Upper lobe of left lung (tissue), 6 donors: ENCODE results near the gene TMIGD1. TPM values are rescaled to one million over a fixed set of nuclear protein-coding genes. Genes with fewer than 3 reads are reported as not detected.

Experiments
- ATAC-seq, 2 donors: fragments of 200-7000 bp; cut with Tn5 transposase; one replicate each; pipeline ENCODE4 v1.9.1; 2022; ENCODE audit warnings: mild to moderate bottlenecking in 2 of 2, moderate library complexity in 2 of 2; ENCODE audit not compliant: low FRiP score in 2 of 2
- DNase-seq, 2 donors: peaks; one replicate each; pipeline ENCODE4 v3.0.0-alpha.2; 2019 to 2020
- H3K27ac ChIP-seq, 4 donors: fragments of 200-600 bp; sonication (generic); one replicate each; pipeline ENCODE4 v1.5.1; 2016 to 2019
- H3K27me3 ChIP-seq, 4 donors: fragments of 200-600 bp; sonication (generic); one replicate each; pipeline ENCODE4 v1.5.1; 2017 to 2019
- H3K36me3 ChIP-seq, 4 donors: fragments of 200-600 bp; sonication (generic); one replicate each; pipeline ENCODE4 v1.5.1; 2016 to 2019
- H3K4me1 ChIP-seq, 4 donors: fragments of 200-600 bp; sonication (generic); one replicate each; pipeline ENCODE4 v1.5.1; 2018 to 2019
- H3K4me3 ChIP-seq, 4 donors: fragments of 200-600 bp; sonication (generic); one replicate each; pipeline ENCODE4 v1.5.1; 2017 to 2019; ENCODE audit warnings: mild to moderate bottlenecking in 2 of 4, moderate library complexity in 1 of 4
- H3K9me3 ChIP-seq, 4 donors: fragments of 200-600 bp; sonication (generic); one replicate each; pipeline ENCODE4 v1.5.1; 2018 to 2019
- EP300 ChIP-seq, 4 donors: sonication (generic); formaldehyde crosslinking; IDR thresholded peaks; one replicate each; pipeline ENCODE4 v1.5.1; 2017; ENCODE audit warnings: antibody characterized with exemption in 4 of 4, control low read depth in 2 of 4
- POLR2A ChIP-seq, 4 donors: fragments of 450-650 bp; IDR thresholded peaks; one replicate each; pipeline ENCODE4 v1.5.1; 2016 to 2017; ENCODE audit warnings: antibody characterized with exemption in 4 of 4, mild to moderate bottlenecking in 2 of 4
- POLR2AphosphoS5 ChIP-seq, 2 donors: sonication (generic); formaldehyde crosslinking; IDR thresholded peaks; one replicate each; pipeline ENCODE4 v1.5.1; 2017; ENCODE audit warnings: antibody characterized with exemption in 2 of 2
- WGBS, 2 donors: methylation state at CpG; one replicate each; pipeline ENCODE4 v1.1.5; 2017 to 2018; 5-methylcytosine and 5-hydroxymethylcytosine counted together
- total RNA-seq, 6 donors: library from RNA; depleted of rRNA in 4 of 6; stranded (reverse); fragments of >200 nt in 4 of 6; gene quantifications; one replicate each; pipeline versions ENCODE4 v1.1.0 to v1.2.1, GENCODE V29; 2016 to 2021
- TF ChIP-seq, protein P1 (sequence below), 6 experiments: fragments of 450-650 bp in 4 of 6; fragments of 200-600 bp in 2 of 6; sonication (generic) in 2 of 6; IDR thresholded peaks; one replicate each; pipeline ENCODE4 v1.5.1; 2016 to 2019; ENCODE audit warnings: antibody characterized with exemption in 6 of 6
- donor health status: DM: no; HTN: no; CAD: no; lungs with moderate emphysema.
- donor health status: DM: no; HTN: yes; CAD: no; lungs with severe emphysema.

Gene TMIGD1
- total RNA-seq, 6 donors from 2014 or later: not detected

DNA sequence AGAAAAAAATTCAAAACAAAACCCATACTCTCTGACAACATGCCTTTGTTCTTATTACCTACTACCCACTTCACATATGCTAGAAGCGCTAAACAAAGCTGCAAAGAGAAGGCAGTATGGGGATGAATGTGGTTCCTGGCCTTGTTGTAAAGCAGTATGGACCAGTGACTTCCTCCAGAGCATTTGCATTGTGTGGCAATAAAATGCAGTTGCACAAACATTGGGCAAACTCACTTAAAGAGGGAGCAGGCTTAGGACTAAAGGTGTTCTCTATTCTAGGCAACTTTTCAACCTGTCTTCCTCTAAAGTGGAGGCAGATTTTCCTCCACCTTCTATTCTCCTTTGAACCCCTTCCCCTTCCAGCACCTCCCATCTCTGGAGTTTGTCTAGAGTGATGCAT, 17.1 kb downstream of the TMIGD1 start:
- TF ChIP-seq EP300 (IDR thresholded peaks at IDR 0.05) (no peak), POLR2AphosphoS5 (IDR thresholded peaks at IDR 0.05) (no peak), POLR2A (IDR thresholded peaks at IDR 0.05) (no peak)
- TF ChIP-seq, protein P1, sequence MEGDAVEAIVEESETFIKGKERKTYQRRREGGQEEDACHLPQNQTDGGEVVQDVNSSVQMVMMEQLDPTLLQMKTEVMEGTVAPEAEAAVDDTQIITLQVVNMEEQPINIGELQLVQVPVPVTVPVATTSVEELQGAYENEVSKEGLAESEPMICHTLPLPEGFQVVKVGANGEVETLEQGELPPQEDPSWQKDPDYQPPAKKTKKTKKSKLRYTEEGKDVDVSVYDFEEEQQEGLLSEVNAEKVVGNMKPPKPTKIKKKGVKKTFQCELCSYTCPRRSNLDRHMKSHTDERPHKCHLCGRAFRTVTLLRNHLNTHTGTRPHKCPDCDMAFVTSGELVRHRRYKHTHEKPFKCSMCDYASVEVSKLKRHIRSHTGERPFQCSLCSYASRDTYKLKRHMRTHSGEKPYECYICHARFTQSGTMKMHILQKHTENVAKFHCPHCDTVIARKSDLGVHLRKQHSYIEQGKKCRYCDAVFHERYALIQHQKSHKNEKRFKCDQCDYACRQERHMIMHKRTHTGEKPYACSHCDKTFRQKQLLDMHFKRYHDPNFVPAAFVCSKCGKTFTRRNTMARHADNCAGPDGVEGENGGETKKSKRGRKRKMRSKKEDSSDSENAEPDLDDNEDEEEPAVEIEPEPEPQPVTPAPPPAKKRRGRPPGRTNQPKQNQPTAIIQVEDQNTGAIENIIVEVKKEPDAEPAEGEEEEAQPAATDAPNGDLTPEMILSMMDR (IDR thresholded peaks at IDR 0.05): no peak
- no peak overlapping the region for H3K27ac ChIP-seq
- 72 to 83% methylated on average over 1 of the region's 1 CpG for WGBS, 2 donors

DNA sequence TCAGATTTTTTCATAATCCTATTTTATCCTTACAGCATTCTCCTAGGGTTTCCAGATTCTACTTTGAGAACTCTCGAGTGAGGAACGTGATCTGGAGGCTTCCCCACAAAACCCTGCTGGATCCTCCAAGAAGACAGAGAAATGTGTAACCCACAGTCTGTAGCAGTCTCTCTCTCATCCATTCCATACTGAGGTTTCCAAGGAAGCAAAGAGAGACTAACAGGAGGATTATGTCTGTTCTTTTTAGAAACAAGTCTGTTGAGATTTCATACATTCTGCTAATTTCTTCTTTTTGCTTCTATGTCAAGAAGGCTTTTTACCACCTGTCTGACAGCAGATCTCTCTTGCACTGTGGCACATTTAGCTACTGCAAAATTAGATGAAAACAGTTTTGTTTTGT, 18.8 kb downstream of the TMIGD1 start:
- ATAC-seq (no peak), DNase-seq (no peak)
- 89 to 93% methylated on average over 2 of the region's 2 CpGs for WGBS, 2 donors
- Histone ChIP-seq H3K36me3 (no peaks in the 10 kb centered on the region), H3K27ac (no peak overlapping the region), H3K4me3 (no peak overlapping the region), H3K27me3 (no peaks in the 10 kb centered on the region), H3K9me3 (no peaks in the 10 kb centered on the region), H3K4me1 (no peaks in the 10 kb centered on the region)
- TF ChIP-seq POLR2A (IDR thresholded peaks at IDR 0.05) (no peak), POLR2AphosphoS5 (IDR thresholded peaks at IDR 0.05) (no peak), EP300 (IDR thresholded peaks at IDR 0.05) (no peak)
- TF ChIP-seq, protein P1 (IDR thresholded peaks at IDR 0.05): no peak

More for the DNA sequence above, 17.1 kb downstream of the TMIGD1 start:
- no peaks in the 10 kb centered on the region for H3K4me1 ChIP-seq
- H3K4me3 ChIP-seq: no peak overlapping the region
- DNase-seq (no peak), ATAC-seq (no peak)
- H3K27me3 ChIP-seq: no peaks in the 10 kb centered on the region
- no peaks in the 10 kb centered on the region for H3K36me3 ChIP-seq
- no peaks in the 10 kb centered on the region for H3K9me3 ChIP-seq

DNA sequence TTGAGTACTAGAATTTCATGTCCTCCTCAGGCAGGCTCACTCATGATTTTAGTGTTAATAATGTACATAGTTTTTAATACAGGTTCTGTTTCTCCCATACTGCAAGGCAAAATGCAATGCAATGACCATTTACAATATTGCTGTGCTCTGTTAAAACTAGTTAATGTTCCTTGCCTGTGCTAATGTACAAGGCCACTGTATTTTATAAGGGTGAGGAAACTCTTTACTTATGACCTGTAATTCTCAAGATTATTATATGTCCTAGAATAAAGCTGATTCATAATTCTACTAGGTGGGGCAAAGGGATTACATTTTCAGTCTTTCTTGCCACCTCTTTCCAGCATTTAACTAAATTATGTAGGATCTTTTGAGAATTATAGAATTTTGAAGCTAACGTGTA, 19.4 kb downstream of the TMIGD1 start:
- Histone ChIP-seq H3K36me3 (no peaks in the 10 kb centered on the region), H3K9me3 (no peaks in the 10 kb centered on the region), H3K4me1 (no peaks in the 10 kb centered on the region), H3K27ac (no peak overlapping the region), H3K27me3 (no peaks in the 10 kb centered on the region), H3K4me3 (no peak overlapping the region)
- TF ChIP-seq POLR2A (IDR thresholded peaks at IDR 0.05) (no peak), POLR2AphosphoS5 (IDR thresholded peaks at IDR 0.05) (no peak), EP300 (IDR thresholded peaks at IDR 0.05) (no peak)
- TF ChIP-seq, protein P1 (IDR thresholded peaks at IDR 0.05): no peak
- WGBS, 2 donors: 81% methylated on average over 1 of the region's 1 CpG
- DNase-seq (no peak), ATAC-seq (no peak)

DNA sequence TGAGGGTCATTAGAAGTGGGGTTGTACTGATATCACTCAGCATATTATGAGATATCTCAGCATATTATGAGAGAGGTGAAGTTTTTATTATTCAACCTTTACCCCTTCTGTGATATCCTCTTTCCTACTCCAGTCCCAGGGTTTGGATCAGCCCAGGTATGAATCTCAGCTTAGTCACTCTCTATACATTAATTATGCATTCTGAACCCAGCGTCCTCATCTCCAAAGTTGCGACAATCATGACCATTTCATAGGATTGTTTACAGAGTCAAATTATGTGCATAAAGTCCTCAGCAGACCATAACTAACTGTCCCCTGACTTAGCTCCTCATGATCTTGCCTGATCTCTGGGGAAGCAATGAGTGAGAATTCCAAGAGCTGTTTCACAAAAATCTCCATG, 21.6 kb downstream of the TMIGD1 start:
- no peak for DNase-seq
- Histone ChIP-seq H3K9me3 (no peaks in the 10 kb centered on the region), H3K27me3 (no peaks in the 10 kb centered on the region), H3K4me3 (no peak overlapping the region), H3K27ac (no peak overlapping the region), H3K36me3 (no peaks in the 10 kb centered on the region), H3K4me1 (peaks cover 0 to 3% (median 0%) of the 10 kb centered on the region in 4 donors)
- ATAC-seq: no peak
- TF ChIP-seq, protein P1 (IDR thresholded peaks at IDR 0.05): no peak
- TF ChIP-seq POLR2A (IDR thresholded peaks at IDR 0.05): no peak
- no peak for TF ChIP-seq EP300 (IDR thresholded peaks at IDR 0.05)
- no peak for TF ChIP-seq POLR2AphosphoS5 (IDR thresholded peaks at IDR 0.05)
- 69 to 76% methylated on average over 2 of the region's 2 CpGs for WGBS, 2 donors

DNA sequence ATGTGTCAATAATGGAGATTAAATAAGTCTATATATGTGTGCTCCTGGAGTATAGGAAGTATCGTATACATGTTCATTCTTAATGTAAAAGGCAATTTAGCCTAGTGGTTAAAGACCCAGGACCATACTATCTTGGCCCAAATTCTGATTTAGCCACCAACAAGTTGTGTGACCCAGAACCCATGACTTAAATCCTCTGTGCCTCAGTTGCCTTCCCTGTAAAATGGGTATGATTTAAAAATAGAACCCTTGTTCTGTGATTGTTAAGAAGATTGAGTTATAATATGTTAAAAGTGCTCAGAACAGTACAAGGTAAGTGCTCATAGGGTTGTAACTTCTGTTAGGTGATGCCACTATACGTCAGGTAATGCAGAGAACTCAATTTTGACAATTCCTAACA, 23.3 kb downstream of the TMIGD1 start:
- no peaks in the 10 kb centered on the region for H3K36me3 ChIP-seq
- no peak overlapping the region for H3K27ac ChIP-seq
- no peak overlapping the region for H3K4me3 ChIP-seq
- 94 to 97% methylated on average over 2 of the region's 2 CpGs for WGBS, 2 donors
- H3K4me1 ChIP-seq: peaks cover 0 to 3% (median 0%) of the 10 kb centered on the region in 4 donors
- DNase-seq (no peak), ATAC-seq (no peak)
- no peaks in the 10 kb centered on the region for H3K9me3 ChIP-seq
- TF ChIP-seq, protein P1 (IDR thresholded peaks at IDR 0.05): no peak
- H3K27me3 ChIP-seq: no peaks in the 10 kb centered on the region
